ENCODE results near the gene RMDN2. TPM values are rescaled to one million over a fixed set of nuclear protein-coding genes. Genes with fewer than 3 reads are reported as not detected.

RMDN2 gene
- total RNA-seq, 1 experiment from 2014 or later, result 5.3 TPM

- Histone ChIP-seq H3K9me3 (ENCODE audit: insufficient read depth, low read depth) (no peaks in the 10 kb centered on the region), H4K20me1 (ENCODE audit: insufficient read depth) (no peaks in the 10 kb centered on the region), H3K36me3 (ENCODE audit: low read depth) (no peaks in the 10 kb centered on the region), H3K27ac (no peak overlapping the region), H3K4me2 (no peak overlapping the region), H3K79me2 (ENCODE audit: low read depth) (no peaks in the 10 kb centered on the region), H3F3A (ENCODE audit: insufficient read depth, low read depth) (no peaks in the 10 kb centered on the region), H3K9me2 (ENCODE audit: insufficient read depth) (no peaks in the 10 kb centered on the region), H3K4me1 (replicated peaks; ENCODE audit: insufficient read depth) (no peaks in the 10 kb centered on the region), H2AFZ (no peak overlapping the region), H3K4me3 (no peak overlapping the region), H3K27me3 (ENCODE audit: insufficient read depth, low read depth) (no peaks in the 10 kb centered on the region)
- ChIA-PET CTCF (interaction anchor here (0.6 kb wide), 1 partner anchor 705 kb away, joined by 3 read pairs; no protein-coding TSS in a partner anchor), POLR2A (ENCODE audit: unreplicated experiment) (no interaction called here)
- BruUV-seq (replicated peaks), result no TSS peak
- TF ChIP-seq, protein P1, sequence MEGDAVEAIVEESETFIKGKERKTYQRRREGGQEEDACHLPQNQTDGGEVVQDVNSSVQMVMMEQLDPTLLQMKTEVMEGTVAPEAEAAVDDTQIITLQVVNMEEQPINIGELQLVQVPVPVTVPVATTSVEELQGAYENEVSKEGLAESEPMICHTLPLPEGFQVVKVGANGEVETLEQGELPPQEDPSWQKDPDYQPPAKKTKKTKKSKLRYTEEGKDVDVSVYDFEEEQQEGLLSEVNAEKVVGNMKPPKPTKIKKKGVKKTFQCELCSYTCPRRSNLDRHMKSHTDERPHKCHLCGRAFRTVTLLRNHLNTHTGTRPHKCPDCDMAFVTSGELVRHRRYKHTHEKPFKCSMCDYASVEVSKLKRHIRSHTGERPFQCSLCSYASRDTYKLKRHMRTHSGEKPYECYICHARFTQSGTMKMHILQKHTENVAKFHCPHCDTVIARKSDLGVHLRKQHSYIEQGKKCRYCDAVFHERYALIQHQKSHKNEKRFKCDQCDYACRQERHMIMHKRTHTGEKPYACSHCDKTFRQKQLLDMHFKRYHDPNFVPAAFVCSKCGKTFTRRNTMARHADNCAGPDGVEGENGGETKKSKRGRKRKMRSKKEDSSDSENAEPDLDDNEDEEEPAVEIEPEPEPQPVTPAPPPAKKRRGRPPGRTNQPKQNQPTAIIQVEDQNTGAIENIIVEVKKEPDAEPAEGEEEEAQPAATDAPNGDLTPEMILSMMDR (conservative IDR thresholded peaks at IDR 0.05), result no peak
- no peak for TF ChIP-seq EZH2 (IDR thresholded peaks at IDR 0.05; ENCODE audit: low read depth)
- no peak for DNase-seq
- intact Hi-C loops (cut with micrococcal nuclease; ENCODE audit: unreplicated experiment), result no loop called here
Observed at GRCh38 chr2:37881397-37881796, 43.7 kb upstream of the RMDN2 start.

- no peaks in the 10 kb centered on the region for H4K20me1 ChIP-seq (ENCODE audit: insufficient read depth)
- no peak for DNase-seq
- H3F3A ChIP-seq (ENCODE audit: insufficient read depth, low read depth), result no peaks in the 10 kb centered on the region
- H3K4me3 ChIP-seq, result no peak overlapping the region
- no peaks in the 10 kb centered on the region for H3K27me3 ChIP-seq (ENCODE audit: insufficient read depth, low read depth)
- no peaks in the 10 kb centered on the region for H3K36me3 ChIP-seq (ENCODE audit: low read depth)
- ChIA-PET POLR2A (ENCODE audit: unreplicated experiment) (no interaction called here), CTCF (no interaction called here)
- intact Hi-C loops (cut with micrococcal nuclease; ENCODE audit: unreplicated experiment), result no loop called here
- H3K27ac ChIP-seq, result no peak overlapping the region
- no peak overlapping the region for H2AFZ ChIP-seq
- H3K4me1 ChIP-seq (replicated peaks; ENCODE audit: insufficient read depth), result no peaks in the 10 kb centered on the region
- no peaks in the 10 kb centered on the region for H3K9me2 ChIP-seq (ENCODE audit: insufficient read depth)
- no TSS peak for BruUV-seq (replicated peaks)
- no peaks in the 10 kb centered on the region for H3K9me3 ChIP-seq (ENCODE audit: insufficient read depth, low read depth)
- TF ChIP-seq EZH2 (IDR thresholded peaks at IDR 0.05; ENCODE audit: low read depth), result no peak
- TF ChIP-seq, protein P1 (conservative IDR thresholded peaks at IDR 0.05), result no peak
- no peaks in the 10 kb centered on the region for H3K79me2 ChIP-seq (ENCODE audit: low read depth)
- no peak overlapping the region for H3K4me2 ChIP-seq
Observed at GRCh38 chr2:37882036-37882435, 43.1 kb upstream of the RMDN2 start.

GRCh38 chr2:37883518-37883917 lies 41.6 kb upstream of the RMDN2 start:
- Histone ChIP-seq H4K20me1 (ENCODE audit: insufficient read depth) (no peaks in the 10 kb centered on the region), H3K9me2 (ENCODE audit: insufficient read depth) (no peaks in the 10 kb centered on the region), H3K4me1 (replicated peaks; ENCODE audit: insufficient read depth) (no peaks in the 10 kb centered on the region), H3K27me3 (ENCODE audit: insufficient read depth, low read depth) (no peaks in the 10 kb centered on the region), H2AFZ (no peak overlapping the region), H3K36me3 (ENCODE audit: low read depth) (no peaks in the 10 kb centered on the region), H3K4me2 (no peak overlapping the region), H3K79me2 (ENCODE audit: low read depth) (no peaks in the 10 kb centered on the region), H3K9me3 (ENCODE audit: insufficient read depth, low read depth) (no peaks in the 10 kb centered on the region), H3F3A (ENCODE audit: insufficient read depth, low read depth) (no peaks in the 10 kb centered on the region), H3K4me3 (no peak overlapping the region), H3K27ac (no peak overlapping the region)
- no peak for DNase-seq
- intact Hi-C loops (cut with micrococcal nuclease; ENCODE audit: unreplicated experiment), result no loop called here
- POLR2A ChIA-PET (ENCODE audit: unreplicated experiment), result no interaction called here
- TF ChIP-seq, protein P1 (conservative IDR thresholded peaks at IDR 0.05), result no peak
- CTCF ChIA-PET, result no interaction called here
- BruUV-seq (replicated peaks), result no TSS peak
